Thyroid gland (tissue), 4 donors: Measurements from ENCODE around the gene SLC46A3. TPM values are rescaled to one million over a fixed set of nuclear protein-coding genes. Genes with fewer than 3 reads are reported as not detected.
"Not testable (repeated sequence)": the region's sequence is repeated elsewhere in the genome, so short reads cannot be mapped to it uniquely, and the experiment has no call there.

ENCODE experiments used
- DNase-seq, 2 donors: peaks; one replicate each; pipeline ENCODE4 v3.0.0-alpha.2; 2019
- H3K27ac ChIP-seq, 3 donors: fragments of 200-600 bp; sonication (generic); 1 replicate in 2 of 3; 2 replicates in 1 of 3; pipeline ENCODE4 v1.5.1; 2016 to 2019; ENCODE audit warnings: mild to moderate bottlenecking in 1 of 3, moderate library complexity in 1 of 3
- H3K27me3 ChIP-seq: fragments of 200-600 bp; sonication (generic); one replicate; pipeline ENCODE4 v1.5.1; 2019
- H3K36me3 ChIP-seq, 2 donors: fragments of 200-600 bp; sonication (generic); one replicate each; pipeline ENCODE4 v1.5.1; 2016 to 2019
- H3K4me1 ChIP-seq, 2 donors: fragments of 200-600 bp; sonication (generic); one replicate each; pipeline ENCODE4 v1.5.1; 2017 to 2019
- H3K4me3 ChIP-seq, 3 donors: fragments of 200-600 bp; sonication (generic); replicated peaks in 1 of 3; 1 replicate in 2 of 3; 2 replicates in 1 of 3; pipeline ENCODE4 v1.5.1; 2016; ENCODE audit warnings: mild to moderate bottlenecking in 1 of 3
- H3K9me3 ChIP-seq: fragments of 200-600 bp; sonication (generic); one replicate; pipeline ENCODE4 v1.5.1; 2017
- CTCF ChIP-seq, 6 experiments: fragments of 200-600 bp in 3 of 6; fragments of 450-650 bp in 3 of 6; sonication (generic) in 3 of 6; IDR thresholded peaks; one replicate each; pipeline ENCODE4 v1.5.1; 2016 to 2019; ENCODE audit warnings: antibody characterized with exemption in 6 of 6, mild to moderate bottlenecking in 2 of 6, inconsistent platforms in 1 of 6, moderate library complexity in 1 of 6
- POLR2A ChIP-seq, 2 donors: fragments of 450-650 bp; IDR thresholded peaks; one replicate each; pipeline ENCODE4 v1.6.1; 2017; ENCODE audit warnings: antibody characterized with exemption in 2 of 2, mild to moderate bottlenecking in 2 of 2, moderate library complexity in 1 of 2
- WGBS, 2 donors: methylation state at CpG; one replicate each; pipeline ENCODE4 v1.1.5; 2017; 5-methylcytosine and 5-hydroxymethylcytosine counted together
- intact Hi-C: fragments of 100-400 bp; cut with DNase I; formaldehyde crosslinking; loops from one replicate; pipeline ENCODE4 v1.15.1; 2023
- total RNA-seq, 4 donors: library from RNA; depleted of rRNA; stranded (reverse); fragments of >200 nt; gene quantifications; one replicate each; pipeline ENCODE4 v1.2.3, GENCODE V29; 2016

The SLC46A3 gene
- total RNA-seq, 4 donors from 2014 or later = 16.4 to 28.7 (median 26.8) TPM

DNA sequence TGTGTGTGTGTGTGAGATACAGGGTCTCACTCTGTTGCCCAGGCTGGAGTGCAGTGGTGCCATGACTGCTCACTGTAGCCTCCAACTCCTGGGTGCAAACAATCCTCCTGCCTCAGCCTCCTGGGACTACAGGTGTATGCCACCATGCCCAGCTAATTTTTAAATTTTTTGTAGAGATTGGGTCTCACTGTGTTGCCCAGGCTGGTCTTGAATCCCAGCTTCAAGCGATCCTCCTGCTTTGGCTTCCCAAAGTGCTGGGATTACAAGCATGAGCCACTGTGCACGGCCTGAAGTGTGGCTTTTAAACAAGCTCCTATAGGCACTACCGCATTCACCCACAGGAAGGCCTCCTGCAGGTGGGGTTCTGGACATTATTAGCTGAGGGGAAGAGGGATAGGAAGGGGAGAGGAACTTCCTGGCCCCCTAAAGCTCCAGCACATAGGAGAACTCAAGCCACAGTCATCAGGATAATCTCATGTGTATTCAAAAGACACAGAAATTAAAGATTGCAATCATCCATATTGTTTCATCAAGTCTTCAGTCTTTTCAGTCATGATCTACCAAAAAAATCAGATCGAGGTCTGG, 24.8 kb upstream of the SLC46A3 start:
- no peak for DNase-seq
- no peak overlapping the region for H3K27ac ChIP-seq

DNA sequence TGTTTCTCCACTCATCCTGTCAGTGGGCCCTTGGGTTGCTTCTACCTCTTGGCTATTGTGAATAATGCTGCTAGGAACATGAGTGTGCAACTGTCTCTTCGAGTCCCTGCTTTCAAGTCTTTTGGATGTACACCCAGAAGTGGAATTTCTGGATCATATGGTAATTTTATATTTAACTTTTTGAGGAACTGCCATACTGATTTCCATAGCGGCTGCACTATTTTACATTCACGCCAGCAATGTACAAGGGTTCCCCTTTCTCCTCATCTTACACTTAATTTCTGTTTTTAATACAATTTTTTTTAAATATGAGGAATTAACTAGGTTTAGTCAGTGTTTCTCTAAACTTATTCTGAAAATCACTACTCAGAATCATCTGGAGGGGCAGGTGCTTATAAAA, 24.2 kb upstream of the SLC46A3 start:
- Histone ChIP-seq H3K9me3 (no peaks in the 10 kb centered on the region), H3K36me3 (no peaks in the 10 kb centered on the region), H3K4me3 (no peak overlapping the region), H3K27ac (no peak overlapping the region), H3K27me3 (no peaks in the 10 kb centered on the region), H3K4me1 (no peaks in the 10 kb centered on the region)
- TF ChIP-seq POLR2A (IDR thresholded peaks at IDR 0.05) = no peak
- TF ChIP-seq CTCF (IDR thresholded peaks at IDR 0.05) = no peak
- WGBS, 2 donors = 80 to 93% methylated on average over 3 of the region's 3 CpGs
- DNase-seq = no peak
- intact Hi-C loops = no loop called here

More for the DNA sequence above, 24.8 kb upstream of the SLC46A3 start:
- Histone ChIP-seq H3K4me1 (no peaks in the 10 kb centered on the region), H3K9me3 (no peaks in the 10 kb centered on the region), H3K36me3 (no peaks in the 10 kb centered on the region), H3K4me3 (no peak overlapping the region), H3K27me3 (no peaks in the 10 kb centered on the region)
- 77 to 85% methylated on average over 4 of the region's 4 CpGs for WGBS, 2 donors
- TF ChIP-seq POLR2A (IDR thresholded peaks at IDR 0.05) (no peak), CTCF (IDR thresholded peaks at IDR 0.05) (no peak)
- intact Hi-C loops = no loop called here

DNA sequence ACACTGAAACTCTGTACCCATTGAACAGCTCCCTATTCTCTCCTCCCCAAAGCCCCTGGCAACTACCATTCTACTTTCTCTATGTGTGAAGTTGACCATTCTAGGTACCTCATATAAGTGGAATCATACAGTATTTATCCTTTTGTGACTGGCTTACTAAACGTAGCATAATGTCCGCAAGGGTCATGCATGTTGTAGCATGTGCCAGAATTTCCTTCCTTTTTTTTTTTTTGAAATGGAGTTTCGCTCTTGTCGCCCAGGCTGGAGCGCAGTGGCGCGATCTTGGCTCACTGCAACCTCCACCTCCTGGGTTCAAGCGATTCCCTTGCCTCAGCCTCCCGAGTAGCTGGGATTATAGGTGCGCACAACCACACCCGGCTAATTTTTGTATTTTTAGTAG, 23.7 kb upstream of the SLC46A3 start:
- H3K9me3 ChIP-seq, intact Hi-C loops, H3K4me3 ChIP-seq, DNase-seq, H3K36me3 ChIP-seq, H3K4me1 ChIP-seq, H3K27ac ChIP-seq, H3K27me3 ChIP-seq: not testable (repeated sequence)
- 91 to 94% methylated on average over 11 of the region's 11 CpGs for WGBS, 2 donors

GRCh38 chr13:28741084-28741491, 22.3 kb upstream of the SLC46A3 start:
- no peak for DNase-seq
- intact Hi-C loops = no loop called here
- Histone ChIP-seq H3K36me3 (no peaks in the 10 kb centered on the region), H3K4me3 (no peak overlapping the region), H3K9me3 (no peaks in the 10 kb centered on the region), H3K27ac (no peak overlapping the region), H3K4me1 (no peaks in the 10 kb centered on the region), H3K27me3 (no peaks in the 10 kb centered on the region)
- TF ChIP-seq POLR2A (IDR thresholded peaks at IDR 0.05) = no peak
- no peak for TF ChIP-seq CTCF (IDR thresholded peaks at IDR 0.05)
- WGBS, 2 donors = 30 to 33% methylated on average over 1 of the region's 1 CpG

DNA sequence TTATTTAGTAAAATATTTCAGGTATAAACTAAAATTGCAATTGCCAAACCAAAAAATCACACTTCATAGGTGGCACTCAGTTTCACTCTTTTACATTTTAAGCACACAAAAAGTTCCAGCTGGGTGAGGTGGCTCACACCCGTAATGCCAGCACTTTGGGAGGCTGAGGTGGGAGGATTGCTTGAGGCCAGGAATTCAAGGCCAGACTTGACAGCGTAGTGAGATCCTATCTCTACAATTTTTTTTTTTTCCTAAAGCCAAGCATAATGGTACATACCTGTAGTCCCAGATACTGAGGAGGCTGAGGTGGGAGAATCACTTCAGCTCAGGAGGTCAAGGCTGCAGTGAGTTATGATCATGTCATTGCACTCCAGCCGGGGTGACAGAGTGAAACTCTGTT, 20.6 kb upstream of the SLC46A3 start:
- no peak overlapping the region for H3K27ac ChIP-seq
- DNase-seq = no peak
- H3K4me3 ChIP-seq = no peak overlapping the region
- H3K9me3 ChIP-seq = no peaks in the 10 kb centered on the region
- H3K4me1 ChIP-seq = no peaks in the 10 kb centered on the region
- WGBS, 2 donors = 89 to 94% methylated on average over 3 of the region's 3 CpGs
- intact Hi-C loops = no loop called here
- H3K27me3 ChIP-seq = no peaks in the 10 kb centered on the region
- H3K36me3 ChIP-seq = no peaks in the 10 kb centered on the region
- TF ChIP-seq POLR2A (IDR thresholded peaks at IDR 0.05) = no peak
- no peak for TF ChIP-seq CTCF (IDR thresholded peaks at IDR 0.05)
